Immature natural killer cell (primary cell): Measurements from ENCODE around the gene HDAC7. TPM values are rescaled to one million over a fixed set of nuclear protein-coding genes. Genes with fewer than 3 reads are reported as not detected.

Source experiments
- DNase-seq, 3 donors: peaks; one replicate each; pipeline ENCODE4 v3.0.0; 2022; ENCODE audit warnings: mixed read lengths in 1 of 3
- H3K27ac Mint-ChIP-seq, 6 donors: one replicate each; pipeline ENCODE4 v1.8.0; 2020; ENCODE audit warnings: mixed read lengths in 6 of 6, mild to moderate bottlenecking in 5 of 6, inconsistent platforms in 4 of 6, moderate library complexity in 3 of 6
- H3K27me3 Mint-ChIP-seq, 3 donors: one replicate each; pipeline ENCODE4 v1.8.0; 2020 to 2021; ENCODE audit warnings: low read depth in 3 of 3, mild to moderate bottlenecking in 3 of 3, mixed read lengths in 3 of 3, moderate library complexity in 3 of 3, inconsistent platforms in 1 of 3
- H3K36me3 Mint-ChIP-seq, 3 donors: one replicate each; pipeline ENCODE4 v1.8.0; 2020; ENCODE audit warnings: mixed read lengths in 3 of 3, inconsistent platforms in 2 of 3, mild to moderate bottlenecking in 2 of 3
- H3K4me1 Mint-ChIP-seq, 2 donors: one replicate each; pipeline ENCODE4 v1.8.0; 2020; ENCODE audit warnings: inconsistent platforms in 2 of 2, mild to moderate bottlenecking in 2 of 2, mixed read lengths in 2 of 2, moderate library complexity in 1 of 2
- H3K4me3 Mint-ChIP-seq, 5 donors: one replicate each; pipeline ENCODE4 v1.8.0; 2020; ENCODE audit warnings: mild to moderate bottlenecking in 5 of 5, mixed read lengths in 5 of 5, inconsistent platforms in 3 of 5, moderate library complexity in 3 of 5
- H3K9me3 Mint-ChIP-seq, 6 donors: one replicate each; pipeline ENCODE4 v1.8.0; 2020; ENCODE audit warnings: mild to moderate bottlenecking in 6 of 6, mixed read lengths in 6 of 6, inconsistent platforms in 4 of 6, moderate library complexity in 3 of 6
- polyA plus RNA-seq, 3 donors: library from polyadenylated mRNA; unstranded; fragments of 300-500 nt; fragmentation: Illumina TruSeq; gene quantifications; one replicate each; pipeline ENCODE4 v1.2.3, GENCODE V29; 2021

Gene HDAC7
- polyA plus RNA-seq, 3 donors from 2014 or later = 5.9 to 29.1 (median 11.5) TPM

DNA sequence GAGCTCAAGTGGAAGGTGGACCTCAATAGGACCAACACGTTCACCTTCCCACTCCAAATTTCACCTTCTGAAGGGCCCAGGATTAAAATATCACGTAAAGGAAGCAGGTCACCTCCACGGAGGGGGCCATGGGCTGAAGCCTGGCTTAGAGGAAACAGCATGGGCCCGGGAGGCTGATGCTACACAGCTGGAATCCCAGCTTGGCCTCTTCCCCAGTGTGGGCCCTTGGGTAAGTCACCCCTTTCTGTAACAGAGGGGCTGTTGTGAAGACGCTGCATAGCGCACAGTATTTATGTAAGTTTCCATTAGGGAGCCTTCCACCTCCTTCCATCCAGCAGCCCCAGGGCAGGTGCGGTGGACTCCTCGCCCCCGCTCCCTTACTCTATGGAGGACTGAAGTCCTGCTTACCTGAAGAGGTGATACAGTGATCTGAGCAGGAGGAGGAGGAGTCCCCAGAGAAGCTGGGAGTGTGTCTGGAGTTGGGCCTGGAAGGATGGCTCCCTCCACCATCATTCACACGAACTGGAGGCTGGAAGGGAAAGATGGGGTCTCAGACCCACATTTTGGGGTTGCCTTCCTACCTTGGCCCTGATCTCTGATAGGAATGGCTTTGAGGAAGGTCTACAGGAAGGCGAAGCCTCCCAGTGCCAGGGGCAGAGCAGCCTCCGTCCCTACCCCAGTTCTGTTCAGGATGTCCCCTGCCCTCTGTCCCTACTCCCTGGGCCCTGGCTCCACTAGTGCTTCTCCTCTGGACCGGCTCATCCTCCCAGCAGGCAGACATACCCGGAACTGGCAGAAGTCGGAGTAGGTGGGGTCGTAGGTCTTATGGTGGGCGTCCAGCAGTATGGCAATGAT lies 37.2 kb upstream of the HDAC7 start:
- DNase-seq = no peak
- Mint-ChIP-seq H3K9me3 (no peaks in the 10 kb centered on the region), H3K36me3 (no peaks in the 10 kb centered on the region), H3K27me3 (peaks cover 0 to 2% (median 1%) of the 10 kb centered on the region in 3 donors), H3K27ac (no peak overlapping the region), H3K4me1 (no peaks in the 10 kb centered on the region), H3K4me3 (no peak overlapping the region)

DNA sequence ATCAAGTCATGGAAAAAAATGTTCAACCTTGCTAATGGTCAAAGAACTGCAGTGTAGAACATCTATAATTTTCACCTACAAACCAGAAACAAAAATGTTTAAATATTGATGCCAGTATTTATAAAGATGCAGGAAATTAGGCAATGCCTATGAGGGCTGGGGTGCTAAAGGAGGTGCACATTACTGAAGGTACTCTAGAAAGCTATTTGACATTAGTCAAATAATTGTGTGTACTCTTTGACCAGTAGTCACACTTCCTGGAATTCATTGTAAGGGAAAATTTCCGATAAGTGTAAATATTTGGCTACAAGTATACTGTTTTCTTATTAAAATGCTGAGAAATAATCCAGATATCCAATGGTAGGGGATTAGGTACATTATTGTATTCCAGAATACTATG lies 36.4 kb upstream of the HDAC7 start:
- no peaks in the 10 kb centered on the region for H3K9me3 Mint-ChIP-seq
- no peaks in the 10 kb centered on the region for H3K36me3 Mint-ChIP-seq
- no peak for DNase-seq
- no peak overlapping the region for H3K27ac Mint-ChIP-seq
- peaks cover 0 to 2% (median 1%) of the 10 kb centered on the region in 3 donors for H3K27me3 Mint-ChIP-seq
- no peaks in the 10 kb centered on the region for H3K4me1 Mint-ChIP-seq
- H3K4me3 Mint-ChIP-seq = no peak overlapping the region

DNA sequence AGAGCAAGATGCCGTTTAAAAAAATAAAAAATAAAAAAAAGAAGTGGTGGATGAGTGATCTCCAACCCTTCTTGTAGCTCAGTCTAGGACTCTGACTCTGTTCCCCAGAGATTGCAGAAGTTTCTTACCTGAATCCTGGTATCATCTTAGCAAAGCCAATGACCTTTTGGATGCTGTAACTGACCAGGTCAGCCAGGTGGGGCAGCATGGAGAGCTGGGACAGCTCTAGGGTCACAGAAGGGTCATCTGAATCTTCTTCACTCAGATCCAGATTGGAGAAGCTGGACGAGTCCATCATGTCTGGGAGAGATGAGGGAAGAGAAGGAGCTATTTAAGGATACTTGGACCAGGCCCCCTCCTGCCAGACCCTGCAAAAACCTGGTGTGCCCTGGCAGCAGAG lies 35.8 kb upstream of the HDAC7 start:
- H3K4me3 Mint-ChIP-seq = no peak overlapping the region
- no peak overlapping the region for H3K27ac Mint-ChIP-seq
- DNase-seq = no peak
- H3K4me1 Mint-ChIP-seq = no peaks in the 10 kb centered on the region
- no peaks in the 10 kb centered on the region for H3K9me3 Mint-ChIP-seq
- peaks cover 0 to 2% (median 1%) of the 10 kb centered on the region in 3 donors for H3K27me3 Mint-ChIP-seq
- H3K36me3 Mint-ChIP-seq = no peaks in the 10 kb centered on the region

DNA sequence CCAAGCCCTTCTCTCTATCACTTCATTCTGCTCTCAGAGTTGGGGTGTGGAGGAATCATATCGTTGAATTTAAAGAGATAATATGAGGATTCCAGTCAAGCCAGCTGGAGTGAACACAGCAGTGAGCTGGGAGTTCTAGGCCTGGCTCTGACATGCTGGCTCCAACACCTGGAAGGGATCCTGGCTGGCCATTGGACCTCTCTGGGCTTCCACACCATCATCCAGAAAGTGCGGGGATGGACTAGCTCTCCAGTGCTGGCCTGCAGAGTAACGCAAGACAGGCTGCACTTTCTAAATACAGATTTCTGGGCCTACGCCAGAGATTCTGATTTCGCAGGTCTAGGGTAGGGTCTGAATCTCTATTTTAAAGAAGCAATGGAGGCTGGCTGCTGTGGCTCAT lies 34.8 kb upstream of the HDAC7 start:
- Mint-ChIP-seq H3K9me3 (no peaks in the 10 kb centered on the region), H3K4me3 (no peak overlapping the region), H3K27me3 (peaks cover 0 to 2% (median 1%) of the 10 kb centered on the region in 3 donors), H3K27ac (no peak overlapping the region), H3K4me1 (no peaks in the 10 kb centered on the region), H3K36me3 (no peaks in the 10 kb centered on the region)
- DNase-seq = no peak

DNA sequence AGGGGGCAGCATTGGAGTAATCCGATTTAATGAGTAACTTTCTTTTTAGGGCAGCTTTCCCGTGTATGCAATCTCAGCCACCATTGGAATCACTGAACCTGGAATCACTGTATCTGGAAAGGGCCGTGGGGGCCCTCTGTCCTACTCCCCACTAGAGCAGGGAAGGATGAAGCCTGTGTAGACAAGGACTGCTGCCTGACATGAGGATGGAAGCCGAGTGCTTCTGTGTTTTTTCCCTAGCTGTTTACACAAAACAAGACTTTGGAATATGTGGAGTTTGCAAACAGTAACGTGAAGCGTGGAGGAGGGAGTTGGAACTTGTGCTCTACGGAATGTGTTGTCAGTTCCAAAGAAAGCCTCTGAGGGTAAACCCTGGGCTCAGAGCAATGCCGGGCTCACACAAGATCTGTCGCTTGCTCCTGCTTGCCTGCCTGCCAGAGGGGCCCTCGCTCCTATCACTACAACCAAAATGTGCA lies 32.4 kb upstream of the HDAC7 start:
- Mint-ChIP-seq H3K36me3 (no peaks in the 10 kb centered on the region), H3K4me3 (no peak overlapping the region), H3K4me1 (no peaks in the 10 kb centered on the region), H3K9me3 (no peaks in the 10 kb centered on the region), H3K27ac (no peak overlapping the region), H3K27me3 (peaks cover 0 to 3% (median 1%) of the 10 kb centered on the region in 3 donors)
- DNase-seq = no peak

DNA sequence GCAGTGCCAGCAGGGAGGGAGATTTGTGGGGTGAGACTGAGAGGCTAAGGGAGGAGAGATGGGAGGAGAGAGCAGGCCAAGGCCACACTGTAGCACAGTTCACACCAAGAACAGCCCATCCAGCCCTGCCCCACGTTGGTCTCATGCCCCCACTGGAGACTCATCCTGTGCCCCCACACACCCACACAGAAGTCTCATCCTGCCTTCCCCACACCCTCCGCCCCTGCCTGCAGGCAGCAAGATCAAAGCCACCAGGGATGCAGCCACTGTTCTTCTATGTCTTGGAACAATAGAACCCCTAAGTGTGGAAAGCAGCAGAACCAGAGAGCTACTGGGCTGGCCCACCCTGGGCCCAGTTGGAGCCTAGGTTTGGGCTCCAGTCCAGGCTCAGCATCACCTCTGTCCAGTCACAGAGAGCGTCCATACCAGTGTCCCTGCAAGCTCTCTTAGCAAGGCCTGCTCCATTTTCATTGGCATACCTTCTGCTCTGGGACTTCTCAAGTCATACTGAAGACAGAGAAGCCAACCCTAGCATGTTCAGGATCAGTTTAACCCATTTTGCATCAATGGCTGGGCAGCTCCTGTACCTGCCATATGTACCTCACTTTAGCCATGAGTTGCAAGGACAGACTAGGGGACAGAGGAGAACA lies 31.7 kb upstream of the HDAC7 start:
- Mint-ChIP-seq H3K27ac (no peak overlapping the region), H3K4me3 (no peak overlapping the region), H3K9me3 (no peaks in the 10 kb centered on the region), H3K4me1 (no peaks in the 10 kb centered on the region), H3K27me3 (peaks cover 0 to 3% (median 3%) of the 10 kb centered on the region in 3 donors), H3K36me3 (no peaks in the 10 kb centered on the region)
- DNase-seq = no peak

DNA sequence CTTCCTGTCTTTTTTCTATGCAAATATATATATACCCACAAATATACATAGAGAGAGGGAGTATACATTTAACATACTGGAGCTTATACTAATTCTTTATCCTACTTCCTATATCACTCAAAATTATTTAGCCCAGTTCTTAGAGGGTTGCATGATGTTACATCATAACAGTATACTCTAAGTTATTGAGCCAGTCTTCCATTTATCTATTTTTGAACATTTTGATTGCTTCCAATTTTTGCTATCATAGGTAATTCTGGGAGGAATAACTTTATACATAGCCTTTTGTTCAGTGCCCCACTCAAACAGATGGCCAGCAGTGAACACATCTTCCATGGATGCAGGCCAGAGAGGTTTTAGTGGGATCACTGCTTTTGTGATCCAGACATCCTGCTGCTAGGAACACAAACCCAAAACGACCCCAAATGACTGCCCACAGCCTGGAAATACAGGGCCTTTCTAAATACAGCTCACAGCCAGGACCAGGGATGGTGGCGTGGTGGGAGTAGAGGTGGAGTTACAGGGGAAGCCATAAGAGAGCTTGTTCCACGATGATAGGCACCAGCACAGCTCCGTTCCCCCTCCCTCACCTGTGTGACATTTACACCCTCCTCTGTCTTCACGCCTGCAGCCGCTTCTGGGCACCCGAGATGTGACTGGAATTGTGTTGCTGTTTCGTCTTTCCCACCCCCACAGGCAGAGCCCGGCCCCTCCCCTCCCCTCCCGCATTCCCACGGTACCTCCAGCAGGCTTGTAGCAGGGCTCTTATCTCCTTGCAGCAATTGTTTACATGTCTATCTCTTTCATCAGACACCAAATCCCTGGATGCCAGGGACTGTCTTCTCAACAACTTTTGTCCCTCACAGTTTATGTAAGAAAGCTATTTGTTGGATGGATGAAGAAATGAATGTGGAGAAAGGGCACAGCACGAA lies 30.7 kb upstream of the HDAC7 start:
- no peak for DNase-seq
- Mint-ChIP-seq H3K4me1 (no peaks in the 10 kb centered on the region), H3K27me3 (peaks cover 0 to 3% (median 3%) of the 10 kb centered on the region in 3 donors), H3K4me3 (no peak overlapping the region), H3K27ac (no peak overlapping the region), H3K9me3 (no peaks in the 10 kb centered on the region), H3K36me3 (no peaks in the 10 kb centered on the region)

DNA sequence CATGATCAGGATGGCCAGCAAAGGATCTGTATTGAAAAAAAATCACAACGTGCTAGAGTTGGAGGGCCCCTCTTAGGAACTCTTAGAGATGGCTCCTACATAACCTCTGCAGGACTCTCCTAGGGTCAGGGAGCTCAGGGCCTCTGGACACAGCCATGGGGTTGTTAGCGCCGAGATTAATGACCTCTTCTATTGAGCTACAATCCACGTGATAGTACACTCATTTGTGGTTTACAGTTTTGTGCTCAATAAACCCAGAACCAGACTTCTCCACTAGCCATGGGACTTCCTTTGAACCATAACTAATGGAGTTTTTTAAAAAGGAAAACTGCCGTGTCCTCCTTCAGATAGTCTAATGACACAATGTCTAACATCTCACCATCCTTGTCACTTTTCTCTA lies 29.6 kb upstream of the HDAC7 start:
- Mint-ChIP-seq H3K9me3 (no peaks in the 10 kb centered on the region), H3K4me1 (no peaks in the 10 kb centered on the region), H3K36me3 (no peaks in the 10 kb centered on the region), H3K4me3 (no peak overlapping the region), H3K27me3 (peaks cover 0 to 5% (median 3%) of the 10 kb centered on the region in 3 donors), H3K27ac (no peak overlapping the region)
- no peak for DNase-seq

DNA sequence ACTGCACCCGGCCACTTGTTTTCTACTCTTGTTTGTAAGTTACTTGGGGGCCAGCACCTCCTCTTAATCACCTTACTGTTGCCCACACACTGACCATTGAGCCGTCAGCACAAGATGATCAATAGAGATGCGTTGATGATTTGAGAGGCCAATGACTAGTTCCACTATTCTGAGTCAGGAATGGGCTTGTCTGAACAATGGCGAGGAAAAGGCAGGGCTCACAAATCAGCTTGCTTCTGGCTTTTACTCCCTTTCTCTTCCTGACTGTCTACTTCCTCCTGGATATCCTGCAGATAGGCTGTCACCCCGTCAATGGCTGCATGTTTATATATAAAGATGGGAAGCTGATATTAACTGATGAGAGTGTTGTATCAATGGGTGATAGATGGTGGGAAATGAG lies 29.1 kb upstream of the HDAC7 start:
- Mint-ChIP-seq H3K27ac (no peak overlapping the region), H3K36me3 (no peaks in the 10 kb centered on the region), H3K4me3 (no peak overlapping the region), H3K9me3 (no peaks in the 10 kb centered on the region), H3K4me1 (no peaks in the 10 kb centered on the region), H3K27me3 (peaks cover 0 to 5% (median 3%) of the 10 kb centered on the region in 3 donors)
- no peak for DNase-seq

DNA sequence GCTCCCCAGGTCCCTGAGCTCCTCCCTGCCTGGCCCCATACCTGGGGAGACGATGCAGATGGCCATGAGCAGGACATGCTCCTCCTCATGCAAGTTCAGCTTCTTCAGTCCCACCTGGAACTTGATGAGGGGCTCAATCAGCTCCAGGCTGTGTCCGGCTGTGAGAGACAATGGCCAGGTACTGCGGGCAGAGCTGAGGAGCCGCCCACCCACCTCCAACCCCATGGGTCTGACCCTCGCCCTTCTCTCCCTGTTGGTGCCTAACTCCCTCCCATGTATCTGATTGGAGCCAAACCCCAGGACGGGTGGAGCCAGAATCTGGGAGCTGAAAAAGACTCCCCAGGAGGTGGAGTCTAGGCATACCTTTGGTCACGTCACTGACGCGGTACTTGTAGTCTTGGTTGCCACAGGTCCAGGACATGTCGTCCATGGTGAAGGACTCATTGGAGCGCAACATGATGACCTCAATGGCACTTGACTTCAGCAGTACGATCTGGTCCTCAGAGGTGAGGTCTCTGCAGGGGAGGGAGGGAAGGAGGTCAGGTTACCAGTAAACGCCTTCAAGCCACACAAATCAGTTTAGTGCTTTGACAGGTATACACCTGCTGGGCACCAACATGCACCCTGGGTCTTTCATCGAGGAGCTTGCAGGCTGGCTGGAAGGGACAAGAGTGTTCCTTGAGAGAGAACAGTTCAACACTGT lies 26.7 kb upstream of the HDAC7 start:
- H3K9me3 Mint-ChIP-seq = no peaks in the 10 kb centered on the region
- H3K36me3 Mint-ChIP-seq = no peaks in the 10 kb centered on the region
- no peak for DNase-seq
- no peak overlapping the region for H3K27ac Mint-ChIP-seq
- no peak overlapping the region for H3K4me3 Mint-ChIP-seq
- H3K27me3 Mint-ChIP-seq = peaks cover 2 to 9% (median 3%) of the 10 kb centered on the region in 3 donors
- no peaks in the 10 kb centered on the region for H3K4me1 Mint-ChIP-seq

DNA sequence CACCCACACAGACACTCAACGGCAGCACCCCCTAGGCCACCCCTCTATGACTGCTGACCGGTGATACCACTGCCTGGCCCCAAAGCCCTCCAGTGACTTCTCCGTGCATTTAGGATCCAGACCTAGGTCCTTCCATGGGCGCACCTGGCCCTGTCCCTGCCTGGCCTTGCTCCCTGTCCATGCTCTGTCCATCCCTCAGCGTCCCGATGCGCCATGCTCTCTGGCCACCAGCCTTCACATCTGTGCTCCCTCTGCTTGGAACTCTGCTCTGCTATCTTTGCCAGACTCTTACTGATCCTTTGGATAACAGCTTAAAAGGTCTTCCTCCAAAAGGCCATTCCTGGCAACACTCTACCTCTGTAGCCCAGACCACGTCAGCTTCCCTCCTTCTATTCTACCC lies 25.4 kb upstream of the HDAC7 start:
- H3K36me3 Mint-ChIP-seq = no peaks in the 10 kb centered on the region
- H3K27ac Mint-ChIP-seq = no peak overlapping the region

DNA sequence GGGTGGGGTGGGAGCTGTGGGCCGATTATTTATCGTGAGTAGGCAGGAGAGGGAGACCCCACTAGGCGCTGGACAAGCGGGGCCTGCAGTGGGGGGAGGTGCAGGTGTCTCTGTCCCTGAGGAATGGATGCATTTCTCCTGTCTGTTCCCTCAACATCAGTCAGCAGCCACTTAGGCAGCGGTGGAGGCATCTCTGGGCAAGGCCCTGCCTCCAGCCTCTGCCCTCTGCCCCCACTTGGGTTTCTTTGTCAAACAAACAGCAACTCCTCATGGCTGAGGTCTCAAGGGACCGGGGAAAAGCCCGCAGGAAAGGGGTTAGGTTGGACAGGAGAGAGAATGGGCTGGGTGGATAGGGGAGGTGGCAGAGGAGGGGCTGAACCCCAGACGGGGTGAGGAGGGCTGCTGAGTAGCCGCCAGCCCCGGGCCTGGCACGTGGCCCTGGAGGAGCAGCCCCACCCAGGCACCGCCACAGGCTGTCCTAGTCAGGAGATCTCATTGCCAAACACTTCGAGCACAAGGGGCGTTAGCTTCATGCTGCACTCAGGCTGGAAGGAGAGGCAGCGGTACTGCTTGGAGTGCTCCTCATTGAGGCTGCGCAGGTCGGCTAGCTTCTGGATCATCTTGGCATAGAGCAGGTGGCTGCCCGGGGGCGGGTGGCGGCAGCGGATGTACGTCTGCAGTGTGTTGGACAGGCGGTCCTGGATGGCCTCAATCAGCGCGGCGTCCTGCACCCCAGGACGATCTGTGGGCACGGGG lies 24.7 kb upstream of the HDAC7 start:
- Mint-ChIP-seq H3K9me3 (no peaks in the 10 kb centered on the region), H3K27me3 (peaks cover 2 to 9% (median 3%) of the 10 kb centered on the region in 3 donors), H3K4me1 (no peaks in the 10 kb centered on the region), H3K27ac (no peak overlapping the region), H3K36me3 (no peaks in the 10 kb centered on the region), H3K4me3 (no peak overlapping the region)
- no peak for DNase-seq

More for the DNA sequence above, 25.4 kb upstream of the HDAC7 start:
- Mint-ChIP-seq H3K4me3 (no peak overlapping the region), H3K9me3 (no peaks in the 10 kb centered on the region), H3K27me3 (peaks cover 2 to 9% (median 3%) of the 10 kb centered on the region in 3 donors), H3K4me1 (no peaks in the 10 kb centered on the region)
- no peak for DNase-seq
